HCT116 (cell line): ENCODE data around the gene ALG6. TPM values are rescaled to one million over a fixed set of nuclear protein-coding genes. Genes with fewer than 3 reads are reported as not detected.

Experiments
- ATAC-seq: fragments of 200-7000 bp; cut with Tn5 transposase; 2 replicates; pipeline ENCODE4 v1.9.1; 2020; ENCODE audit warnings: mild to moderate bottlenecking, moderate library complexity
- BruUV-seq: library from RNA; stranded (reverse); fragments of 400-500 nt; replicated peaks from 2 replicates; lab custom pipeline; 2021; lab: Mats Ljungman, UMichigan
- CTCF ChIA-PET: fragments of 300-600 bp; sonication (Branson Sonifier 250); formaldehyde crosslinking; loops from one replicate; lab custom pipeline; 2021; ENCODE audit warnings: antibody characterized with exemption; lab: Charles Lee
- POLR2A ChIA-PET: fragments of 300-600, 350-600 bp; sonication (Branson Sonifier 250); formaldehyde crosslinking; loops from one replicate; lab custom pipeline; 2021; ENCODE audit warnings: antibody characterized with exemption; lab: Charles Lee
- RAD21 ChIA-PET, 2 experiments: fragments of 300-600 bp; sonication (Branson Sonifier 250); formaldehyde crosslinking; loops; one replicate each; lab custom pipeline; 2023; ENCODE audit warnings: low total read pairs in 2 of 2; ENCODE audit not compliant: uncharacterized antibody in 2 of 2, unreplicated experiment in 2 of 2, low non-redundant PET in 1 of 2; lab: Charles Lee
- DNase-seq: peaks from one replicate; pipeline ENCODE4 v3.0.0-alpha.2; 2010; ENCODE audit warnings: low read depth, low spot score
- H2AFZ ChIP-seq: fragments of 200-600 bp; shearing (Covaris generic), sonication (generic); 2 replicates; pipeline ENCODE4 v1.6.1; 2017; ENCODE audit warnings: low read depth, mixed run types, mixed read lengths, antibody characterized with exemption, low read length; ENCODE audit not compliant: poor library complexity, severe bottlenecking
- H3K27ac ChIP-seq: 2 replicates; pipeline ENCODE4 v1.5.1; 2012; ENCODE audit warnings: low read depth, low read length
- H3K27me3 ChIP-seq: fragments of 200-600 bp; sonication (generic); 2 replicates; pipeline ENCODE4 v1.6.1; 2016; ENCODE audit warnings: mixed run types, low read length, mixed read lengths; ENCODE audit not compliant: insufficient read depth
- H3K36me3 ChIP-seq, 2 experiments: fragments of 200-500 bp in 1 of 2; fragments of 200-600 bp in 1 of 2; sonication (Bioruptor generic) in 1 of 2; sonication (generic) in 1 of 2; 2 replicates each; pipeline versions ENCODE4 v1.5.1 to v1.6.1; 2014 to 2016; ENCODE audit warnings: low read length in 2 of 2, inconsistent platforms in 1 of 2, mixed read lengths in 1 of 2, mixed run types in 1 of 2; ENCODE audit not compliant: insufficient read depth in 2 of 2, control insufficient read depth in 1 of 2
- H3K4me1 ChIP-seq, 2 experiments: fragments of 200-600 bp in 1 of 2; sonication (generic) in 1 of 2; 2 replicates each; pipeline versions ENCODE4 v1.5.1 to v1.6.1; 2012 to 2017; ENCODE audit warnings: low read length in 2 of 2, inconsistent platforms in 1 of 2, mild to moderate bottlenecking in 1 of 2, mixed read lengths in 1 of 2, mixed run types in 1 of 2, moderate library complexity in 1 of 2; ENCODE audit not compliant: insufficient read depth in 2 of 2, control insufficient read depth in 1 of 2
- H3K4me2 ChIP-seq: fragments of 200-600 bp; sonication (generic); 2 replicates; pipeline ENCODE4 v1.6.1; 2017; ENCODE audit warnings: mixed run types, low read length, mixed read lengths
- H3K4me3 ChIP-seq, 2 experiments: fragments of 200-600 bp in 1 of 2; sonication (generic) in 1 of 2; replicated peaks in 1 of 2; 2 replicates each; pipeline ENCODE4 v1.5.1; 2011 to 2016; ENCODE audit warnings: low read length in 2 of 2, control low read depth in 1 of 2, low read depth in 1 of 2, mild to moderate bottlenecking in 1 of 2, mixed read lengths in 1 of 2, mixed run types in 1 of 2
- H3K79me2 ChIP-seq: fragments of 200-600 bp; sonication (generic); 2 replicates; pipeline ENCODE4 v1.6.1; 2017; ENCODE audit warnings: mild to moderate bottlenecking, mixed run types, low read length, moderate library complexity, mixed read lengths; ENCODE audit not compliant: insufficient read depth
- H3K9ac ChIP-seq: fragments of 200-600 bp; sonication (generic); 2 replicates; pipeline ENCODE4 v1.6.1; 2016; ENCODE audit warnings: low read length, mixed read lengths
- H3K9me2 ChIP-seq: fragments of 200-600 bp; sonication (generic), shearing (Covaris generic); 2 replicates; pipeline ENCODE4 v1.6.1; 2017; ENCODE audit warnings: mixed run types, mild to moderate bottlenecking, moderate library complexity; ENCODE audit not compliant: insufficient read depth
- H3K9me3 ChIP-seq, 2 experiments: fragments of 200-500 bp in 1 of 2; fragments of 200-600 bp in 1 of 2; sonication (Bioruptor generic) in 1 of 2; sonication (generic) in 1 of 2; 2 replicates each; pipeline ENCODE4 v1.6.1; 2014 to 2017; ENCODE audit warnings: low read length in 2 of 2, mixed read lengths in 2 of 2, inconsistent platforms in 1 of 2, low read depth in 1 of 2, mild to moderate bottlenecking in 1 of 2, mixed run types in 1 of 2, moderate library complexity in 1 of 2; ENCODE audit not compliant: control insufficient read depth in 1 of 2, insufficient read depth in 1 of 2
- H4K20me1 ChIP-seq: fragments of 200-600 bp; sonication (generic), shearing (Covaris generic); 2 replicates; pipeline ENCODE4 v1.6.1; 2017; ENCODE audit warnings: mixed run types, mild to moderate bottlenecking, moderate library complexity; ENCODE audit not compliant: insufficient read depth
- CBX3 ChIP-seq: IDR thresholded peaks from 2 replicates; pipeline ENCODE4 v1.6.1; 2012; ENCODE audit warnings: low read depth
- CEBPB ChIP-seq: IDR thresholded peaks from 2 replicates; pipeline ENCODE4 v1.6.1; 2012; ENCODE audit warnings: low read depth
- EGR1 ChIP-seq: IDR thresholded peaks from 2 replicates; pipeline ENCODE4 v1.6.1; 2012; ENCODE audit warnings: low read depth
- ELF1 ChIP-seq: IDR thresholded peaks from 2 replicates; pipeline ENCODE4 v1.6.1; 2012; ENCODE audit warnings: low read depth, borderline replicate concordance
- EZH2 ChIP-seq: fragments of 200-600 bp; sonication (generic); IDR thresholded peaks from 2 replicates; pipeline ENCODE4 v1.6.1; 2017; ENCODE audit warnings: antibody characterized with exemption, mixed run types
- YY1 ChIP-seq: IDR thresholded peaks from 2 replicates; pipeline ENCODE4 v1.6.1; 2011; ENCODE audit warnings: low read length, low read depth, moderate library complexity, mild to moderate bottlenecking; ENCODE audit not compliant: insufficient replicate concordance; ENCODE audit errors: extremely low read depth
- ZFX ChIP-seq: fragments of 450-650 bp; IDR thresholded peaks from 2 replicates; pipeline ENCODE4 v1.6.1; 2017
- intact Hi-C: fragments of 100-400 bp; cut with micrococcal nuclease; formaldehyde crosslinking; loops from 2 replicates; pipeline ENCODE4 v1.10.0; 2022
- total RNA-seq: library from RNA; stranded (reverse); gene quantifications from one replicate; pipeline ENCODE4 v1.2.1, GENCODE V29; 2021; ENCODE audit not compliant: unreplicated experiment
- TF ChIP-seq, protein P1 (sequence below): IDR thresholded peaks from 2 replicates; pipeline ENCODE4 v1.6.1; 2012; ENCODE audit warnings: low read depth
- TF ChIP-seq, protein P2 (sequence below): IDR thresholded peaks from 2 replicates; pipeline ENCODE4 v1.6.1; 2011; ENCODE audit warnings: mild to moderate bottlenecking, low read length, moderate library complexity; ENCODE audit not compliant: insufficient replicate concordance; ENCODE audit errors: extremely low read depth

Gene ALG6
- total RNA-seq, 1 experiment from 2014 or later, result 14.7 TPM

DNA sequence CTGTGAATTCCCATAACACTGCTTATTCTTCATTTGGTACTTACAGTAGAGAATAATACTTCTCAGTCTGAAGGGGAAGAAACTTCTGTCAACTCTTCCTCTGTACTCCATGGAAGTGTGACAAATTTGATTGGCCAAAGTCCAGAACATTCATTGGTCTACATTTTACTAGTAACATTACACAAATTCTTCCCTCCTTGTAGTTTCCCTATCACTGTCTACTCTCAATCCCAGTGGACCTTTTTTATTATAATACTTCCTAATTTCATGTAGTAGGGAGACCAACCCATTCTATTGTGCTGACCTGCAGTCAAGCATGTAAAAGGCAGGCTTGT is 74.7 kb downstream of the ALG6 start (continued):
- TF ChIP-seq, protein P1, sequence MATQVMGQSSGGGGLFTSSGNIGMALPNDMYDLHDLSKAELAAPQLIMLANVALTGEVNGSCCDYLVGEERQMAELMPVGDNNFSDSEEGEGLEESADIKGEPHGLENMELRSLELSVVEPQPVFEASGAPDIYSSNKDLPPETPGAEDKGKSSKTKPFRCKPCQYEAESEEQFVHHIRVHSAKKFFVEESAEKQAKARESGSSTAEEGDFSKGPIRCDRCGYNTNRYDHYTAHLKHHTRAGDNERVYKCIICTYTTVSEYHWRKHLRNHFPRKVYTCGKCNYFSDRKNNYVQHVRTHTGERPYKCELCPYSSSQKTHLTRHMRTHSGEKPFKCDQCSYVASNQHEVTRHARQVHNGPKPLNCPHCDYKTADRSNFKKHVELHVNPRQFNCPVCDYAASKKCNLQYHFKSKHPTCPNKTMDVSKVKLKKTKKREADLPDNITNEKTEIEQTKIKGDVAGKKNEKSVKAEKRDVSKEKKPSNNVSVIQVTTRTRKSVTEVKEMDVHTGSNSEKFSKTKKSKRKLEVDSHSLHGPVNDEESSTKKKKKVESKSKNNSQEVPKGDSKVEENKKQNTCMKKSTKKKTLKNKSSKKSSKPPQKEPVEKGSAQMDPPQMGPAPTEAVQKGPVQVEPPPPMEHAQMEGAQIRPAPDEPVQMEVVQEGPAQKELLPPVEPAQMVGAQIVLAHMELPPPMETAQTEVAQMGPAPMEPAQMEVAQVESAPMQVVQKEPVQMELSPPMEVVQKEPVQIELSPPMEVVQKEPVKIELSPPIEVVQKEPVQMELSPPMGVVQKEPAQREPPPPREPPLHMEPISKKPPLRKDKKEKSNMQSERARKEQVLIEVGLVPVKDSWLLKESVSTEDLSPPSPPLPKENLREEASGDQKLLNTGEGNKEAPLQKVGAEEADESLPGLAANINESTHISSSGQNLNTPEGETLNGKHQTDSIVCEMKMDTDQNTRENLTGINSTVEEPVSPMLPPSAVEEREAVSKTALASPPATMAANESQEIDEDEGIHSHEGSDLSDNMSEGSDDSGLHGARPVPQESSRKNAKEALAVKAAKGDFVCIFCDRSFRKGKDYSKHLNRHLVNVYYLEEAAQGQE, result no peak
- no peak for TF ChIP-seq ZFX
- TF ChIP-seq, all 23 proteins: peak for 0

DNA sequence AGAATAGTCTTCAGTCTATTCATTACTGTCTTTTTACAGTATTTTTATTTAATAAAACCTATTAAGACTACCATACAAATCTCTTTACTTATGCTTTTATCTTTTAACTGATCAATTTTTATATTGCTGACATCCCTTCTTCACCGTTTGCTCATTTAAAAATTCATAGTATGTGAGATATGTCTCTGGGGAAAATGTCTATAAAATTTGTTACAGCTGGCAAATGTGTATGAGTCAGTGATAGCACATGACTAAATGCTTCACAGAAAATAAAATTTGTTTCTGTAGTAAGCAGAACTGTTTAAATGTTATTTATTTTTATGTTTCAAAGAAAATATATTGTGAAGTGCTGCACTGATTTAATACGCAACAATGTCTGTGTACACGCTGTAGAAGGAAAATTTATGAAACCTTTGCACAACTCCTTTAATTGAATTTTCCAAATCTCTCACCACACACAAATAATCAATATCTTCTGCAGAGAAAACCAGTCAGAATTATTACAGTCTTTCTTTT is 81.4 kb downstream of the ALG6 start:
- no peaks in the 10 kb centered on the region for H3K79me2 ChIP-seq
- ChIA-PET POLR2A (no interaction called here), CTCF (no interaction called here)
- intact Hi-C loops, result loop anchor here (10.0 kb wide), 1 partner anchor 604 kb away; no protein-coding TSS in a partner anchor
- TF ChIP-seq, protein P2, sequence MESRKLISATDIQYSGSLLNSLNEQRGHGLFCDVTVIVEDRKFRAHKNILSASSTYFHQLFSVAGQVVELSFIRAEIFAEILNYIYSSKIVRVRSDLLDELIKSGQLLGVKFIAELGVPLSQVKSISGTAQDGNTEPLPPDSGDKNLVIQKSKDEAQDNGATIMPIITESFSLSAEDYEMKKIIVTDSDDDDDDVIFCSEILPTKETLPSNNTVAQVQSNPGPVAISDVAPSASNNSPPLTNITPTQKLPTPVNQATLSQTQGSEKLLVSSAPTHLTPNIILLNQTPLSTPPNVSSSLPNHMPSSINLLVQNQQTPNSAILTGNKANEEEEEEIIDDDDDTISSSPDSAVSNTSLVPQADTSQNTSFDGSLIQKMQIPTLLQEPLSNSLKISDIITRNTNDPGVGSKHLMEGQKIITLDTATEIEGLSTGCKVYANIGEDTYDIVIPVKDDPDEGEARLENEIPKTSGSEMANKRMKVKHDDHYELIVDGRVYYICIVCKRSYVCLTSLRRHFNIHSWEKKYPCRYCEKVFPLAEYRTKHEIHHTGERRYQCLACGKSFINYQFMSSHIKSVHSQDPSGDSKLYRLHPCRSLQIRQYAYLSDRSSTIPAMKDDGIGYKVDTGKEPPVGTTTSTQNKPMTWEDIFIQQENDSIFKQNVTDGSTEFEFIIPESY, result no peak
- no peak for TF ChIP-seq EZH2
- TF ChIP-seq EGR1, result no peak
- no peak for TF ChIP-seq ELF1
- no peak for TF ChIP-seq CBX3
- TF ChIP-seq, protein P1, result no peak
- no peak for TF ChIP-seq YY1
- no peak for TF ChIP-seq CEBPB
- TF ChIP-seq, all 23 proteins: peak for 0
- DNase-seq, result no peak
- no peaks in the 10 kb centered on the region for H3K9me3 ChIP-seq
- no peaks in the 10 kb centered on the region for H3K36me3 ChIP-seq
- no peak overlapping the region for H3K4me3 ChIP-seq
- H3K9ac ChIP-seq, result no peak overlapping the region
- no peaks in the 10 kb centered on the region for H4K20me1 ChIP-seq
- ATAC-seq, result no peak
- no TSS peak for BruUV-seq
- H3K4me2 ChIP-seq, result no peak overlapping the region
- no peaks in the 10 kb centered on the region for H3K4me1 ChIP-seq
- H3K27me3 ChIP-seq, result no peaks in the 10 kb centered on the region
- RAD21 ChIA-PET, result no interaction called here
- no peaks in the 10 kb centered on the region for H3K9me2 ChIP-seq
- no peak overlapping the region for H3K27ac ChIP-seq
- H2AFZ ChIP-seq, result no peak overlapping the region
